SU-DHL-6 (cell line): ENCODE measurements around the gene RPRML.
"Not testable (repeated sequence)": the region's sequence is repeated elsewhere in the genome, so short reads cannot be mapped to it uniquely, and the experiment has no call there.

Experiments used
- H2AFZ ChIP-seq: fragments of 200-600 bp; sonication (generic); 2 replicates; pipeline ENCODE4 v1.6.1; 2014; ENCODE audit warnings: low read depth, mild to moderate bottlenecking, moderate library complexity, mixed read lengths, antibody characterized with exemption, low read length; ENCODE audit not compliant: severe bottlenecking
- H3F3A ChIP-seq: fragments of 200-600 bp; shearing (Covaris generic); 2 replicates; pipeline ENCODE4 v1.6.0; 2016; ENCODE audit warnings: antibody characterized with exemption, mild to moderate bottlenecking; ENCODE audit not compliant: insufficient read depth
- H3K27ac ChIP-seq: fragments of 200-600 bp; sonication (generic); 2 replicates; pipeline ENCODE4 v1.5.1; 2016; ENCODE audit warnings: low read depth, mild to moderate bottlenecking, low read length, moderate library complexity, mixed read lengths
- H3K27me3 ChIP-seq: fragments of 200-600 bp; sonication (generic), shearing (Covaris generic); 2 replicates; pipeline ENCODE4 v1.6.0; 2014; ENCODE audit warnings: mild to moderate bottlenecking, low read length
- H3K36me3 ChIP-seq: fragments of 200-600 bp; sonication (generic); 2 replicates; pipeline ENCODE4 v1.6.1; 2014; ENCODE audit warnings: mild to moderate bottlenecking, low read length, mixed read lengths
- H3K4me2 ChIP-seq: fragments of 300-600, 200-600 bp; shearing (Covaris generic), sonication (generic); 2 replicates; pipeline ENCODE4 v1.6.0; 2014; ENCODE audit warnings: low read length, low read depth, mild to moderate bottlenecking; ENCODE audit not compliant: poor library complexity, severe bottlenecking
- H3K4me3 ChIP-seq: fragments of 200-600 bp; sonication (generic); 2 replicates; pipeline ENCODE4 v1.5.1; 2014; ENCODE audit warnings: antibody characterized with exemption, low read length, mild to moderate bottlenecking, mixed read lengths; ENCODE audit not compliant: insufficient read depth, poor library complexity, severe bottlenecking
- H3K79me2 ChIP-seq: fragments of 200-600 bp; sonication (generic); 2 replicates; pipeline ENCODE4 v1.6.1; 2014; ENCODE audit warnings: mild to moderate bottlenecking, low read length, moderate library complexity; ENCODE audit not compliant: insufficient read depth
- H3K9ac ChIP-seq: fragments of 200-600 bp; sonication (generic); 2 replicates; pipeline ENCODE4 v1.7.0; 2014; ENCODE audit warnings: mild to moderate bottlenecking, low read length
- H3K9me2 ChIP-seq: fragments of 200-600 bp; sonication (generic); replicated peaks from 2 replicates; pipeline ENCODE4 v1.6.1; 2014; ENCODE audit warnings: low read length; ENCODE audit not compliant: insufficient read depth
- H3K9me3 ChIP-seq: fragments of 200-600 bp; sonication (generic); 2 replicates; pipeline ENCODE4 v1.6.1; 2014; ENCODE audit warnings: low read length, mixed read lengths; ENCODE audit not compliant: insufficient read depth
- H4K20me1 ChIP-seq: fragments of 200-600 bp; sonication (generic); 2 replicates; pipeline ENCODE4 v1.6.1; 2014; ENCODE audit warnings: low read depth, mild to moderate bottlenecking, antibody characterized with exemption, low read length, moderate library complexity, mixed read lengths
- CTCF ChIP-seq: fragments of 200-600 bp; sonication (generic); IDR thresholded peaks from one replicate; pipeline ENCODE4 v1.5.1; 2017; ENCODE audit warnings: antibody characterized with exemption, mild to moderate bottlenecking, low read length, moderate library complexity; ENCODE audit not compliant: insufficient read depth, poor library complexity, severe bottlenecking
- EZH2phosphoT487 ChIP-seq: fragments of 200-600 bp; sonication (generic), shearing (Covaris generic); conservative IDR thresholded peaks from 2 replicates; pipeline ENCODE4 v1.6.1; 2018; ENCODE audit warnings: mild to moderate bottlenecking, antibody characterized with exemption, low read length, moderate library complexity, mixed read lengths

The RPRML gene

GRCh38 chr17:46960152-46960551 is 18.9 kb downstream of the RPRML start:
- no peaks in the 10 kb centered on the region for H4K20me1 ChIP-seq
- no peak overlapping the region for H3K4me2 ChIP-seq
- no peak overlapping the region for H2AFZ ChIP-seq
- no peaks in the 10 kb centered on the region for H3K27me3 ChIP-seq
- H3K9me2 ChIP-seq = no peaks in the 10 kb centered on the region
- H3F3A ChIP-seq = no peaks in the 10 kb centered on the region
- TF ChIP-seq EZH2phosphoT487 (no peak), CTCF (no peak)
- H3K79me2 ChIP-seq = no peaks in the 10 kb centered on the region
- H3K36me3 ChIP-seq = no peaks in the 10 kb centered on the region
- H3K4me3 ChIP-seq = no peak overlapping the region
- H3K9ac ChIP-seq = no peak overlapping the region
- H3K27ac ChIP-seq = no peak overlapping the region
- H3K9me3 ChIP-seq = no peaks in the 10 kb centered on the region

DNA sequence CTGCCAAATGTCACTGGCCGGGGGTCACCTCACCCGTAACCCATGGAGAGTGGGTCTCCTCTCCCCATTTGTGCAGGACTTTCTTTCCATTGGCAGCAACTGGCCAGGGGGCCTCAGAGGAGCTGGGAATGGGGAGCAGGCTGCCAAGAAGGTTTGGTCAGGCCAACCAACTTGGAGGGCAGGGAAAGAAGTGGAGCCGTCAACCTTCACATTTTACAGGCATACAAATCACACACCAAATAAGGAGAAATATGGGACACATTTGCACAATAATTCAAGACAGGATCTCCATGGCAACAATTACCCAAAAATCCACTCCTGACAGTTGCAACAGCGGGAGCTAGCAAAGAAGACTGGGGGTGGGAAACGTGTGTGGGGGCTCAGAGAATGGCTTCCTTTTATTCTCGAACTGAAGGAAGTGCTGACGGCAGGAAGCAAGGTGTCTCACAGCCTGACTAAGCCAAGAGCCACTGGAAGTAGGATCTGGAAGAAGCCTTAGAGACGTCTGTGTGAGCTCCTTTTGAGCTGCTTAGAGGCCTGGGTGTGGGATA is 20.9 kb downstream of the RPRML start:
- Histone ChIP-seq H3K4me2 (no peak overlapping the region), H3K27me3 (no peaks in the 10 kb centered on the region), H3K27ac (no peak overlapping the region), H3K4me3 (no peak overlapping the region), H4K20me1 (no peaks in the 10 kb centered on the region), H2AFZ (no peak overlapping the region), H3K9me3 (no peaks in the 10 kb centered on the region), H3F3A (no peaks in the 10 kb centered on the region), H3K36me3 (no peaks in the 10 kb centered on the region), H3K79me2 (no peaks in the 10 kb centered on the region), H3K9me2 (no peaks in the 10 kb centered on the region), H3K9ac (no peak overlapping the region)
- no peak for TF ChIP-seq EZH2phosphoT487
- TF ChIP-seq CTCF = no peak

- H4K20me1 ChIP-seq, H3K27ac ChIP-seq, H3K9ac ChIP-seq, H3K9me2 ChIP-seq, H3F3A ChIP-seq, H3K4me3 ChIP-seq, H3K27me3 ChIP-seq, H3K36me3 ChIP-seq, H2AFZ ChIP-seq, H3K79me2 ChIP-seq, H3K4me2 ChIP-seq, H3K9me3 ChIP-seq: not testable (repeated sequence)
Observed at GRCh38 chr17:46953191-46953590, 25.9 kb downstream of the RPRML start.

GRCh38 chr17:46952115-46952514 is 26.9 kb downstream of the RPRML start:
- Histone ChIP-seq H3K27me3 (no peaks in the 10 kb centered on the region), H3K9ac (no peak overlapping the region), H3K4me2 (no peak overlapping the region), H4K20me1 (no peaks in the 10 kb centered on the region), H3K79me2 (no peaks in the 10 kb centered on the region), H3K36me3 (no peaks in the 10 kb centered on the region), H3F3A (no peaks in the 10 kb centered on the region), H3K27ac (no peak overlapping the region), H2AFZ (no peak overlapping the region), H3K4me3 (no peak overlapping the region), H3K9me2 (no peaks in the 10 kb centered on the region), H3K9me3 (no peaks in the 10 kb centered on the region)
- TF ChIP-seq EZH2phosphoT487 = no peak
- no peak for TF ChIP-seq CTCF
